ENCODE results near the gene GAB1. TPM values are rescaled to one million over a fixed set of nuclear protein-coding genes. Genes with fewer than 3 reads are reported as not detected.

The GAB1 gene
- total RNA-seq, 1 donor from 2014 or later = 0.30 TPM

- intact Hi-C loops (cut with micrococcal nuclease) = no loop called here
Observed at GRCh38 chr4:143357161-143357845, 20.6 kb downstream of the GAB1 start.

GRCh38 chr4:143358419-143358818 lies 21.7 kb downstream of the GAB1 start:
- intact Hi-C loops (cut with micrococcal nuclease) = no loop called here

GRCh38 chr4:143358923-143359643 lies 22.4 kb downstream of the GAB1 start:
- intact Hi-C loops (cut with micrococcal nuclease) = loop anchor here (1.0 kb wide), 1 partner anchor 23 kb away; the partner anchor contains the start of gene GAB1

- intact Hi-C loops (cut with micrococcal nuclease) = loop anchor here (1.0 kb wide), 1 partner anchor 23 kb away; the partner anchor contains the start of gene GAB1
Observed at GRCh38 chr4:143359644-143360193, 23.0 kb downstream of the GAB1 start.

- intact Hi-C loops (cut with micrococcal nuclease) = no loop called here
Observed at GRCh38 chr4:143360838-143361625, 24.4 kb downstream of the GAB1 start.

- intact Hi-C loops (cut with micrococcal nuclease) = no loop called here
Observed at GRCh38 chr4:143362349-143363046, 25.8 kb downstream of the GAB1 start.

GRCh38 chr4:143363332-143363731 lies 26.7 kb downstream of the GAB1 start:
- intact Hi-C loops (cut with micrococcal nuclease) = no loop called here

GRCh38 chr4:143364063-143364462 lies 27.4 kb downstream of the GAB1 start:
- intact Hi-C loops (cut with micrococcal nuclease) = no loop called here

- intact Hi-C loops (cut with micrococcal nuclease) = no loop called here
Observed at GRCh38 chr4:143367863-143368262, 31.2 kb downstream of the GAB1 start.

- intact Hi-C loops (cut with micrococcal nuclease) = no loop called here
Observed at GRCh38 chr4:143369552-143369951, 32.9 kb downstream of the GAB1 start.

- intact Hi-C loops (cut with micrococcal nuclease) = no loop called here
Observed at GRCh38 chr4:143372093-143372915, 35.6 kb downstream of the GAB1 start.

GRCh38 chr4:143374255-143374654 lies 37.6 kb downstream of the GAB1 start:
- intact Hi-C loops (cut with micrococcal nuclease) = no loop called here

GRCh38 chr4:143374771-143375170 lies 38.1 kb downstream of the GAB1 start:
- intact Hi-C loops (cut with micrococcal nuclease) = no loop called here

- intact Hi-C loops (cut with micrococcal nuclease) = no loop called here
Observed at GRCh38 chr4:143375326-143376073, 38.8 kb downstream of the GAB1 start.

- intact Hi-C loops (cut with micrococcal nuclease) = no loop called here
Observed at GRCh38 chr4:143377611-143378099, 41.0 kb downstream of the GAB1 start.

GRCh38 chr4:143380629-143381028 lies 44.0 kb downstream of the GAB1 start:
- intact Hi-C loops (cut with micrococcal nuclease) = no loop called here

- intact Hi-C loops (cut with micrococcal nuclease) = no loop called here
Observed at GRCh38 chr4:143381189-143382118, 44.8 kb downstream of the GAB1 start.

- intact Hi-C loops (cut with micrococcal nuclease) = no loop called here
Observed at GRCh38 chr4:143382596-143382995, 45.9 kb downstream of the GAB1 start.

Measured in T-helper 2 cell treated with Interferon-gamma antibody and Interleukin-4, amounts not matched to agents 100 ng/mL and 5 ng/mL, for 36 hours (primary cell).